Raji (cell line): ENCODE measurements around the gene ZNF621.

Experiments
- POLR2A ChIP-seq: IDR thresholded peaks from 2 replicates; pipeline ENCODE4 v1.6.1; 2011; ENCODE audit warnings: low read depth, low read length, control low read depth; ENCODE audit not compliant: insufficient read depth

The ZNF621 gene

DNA sequence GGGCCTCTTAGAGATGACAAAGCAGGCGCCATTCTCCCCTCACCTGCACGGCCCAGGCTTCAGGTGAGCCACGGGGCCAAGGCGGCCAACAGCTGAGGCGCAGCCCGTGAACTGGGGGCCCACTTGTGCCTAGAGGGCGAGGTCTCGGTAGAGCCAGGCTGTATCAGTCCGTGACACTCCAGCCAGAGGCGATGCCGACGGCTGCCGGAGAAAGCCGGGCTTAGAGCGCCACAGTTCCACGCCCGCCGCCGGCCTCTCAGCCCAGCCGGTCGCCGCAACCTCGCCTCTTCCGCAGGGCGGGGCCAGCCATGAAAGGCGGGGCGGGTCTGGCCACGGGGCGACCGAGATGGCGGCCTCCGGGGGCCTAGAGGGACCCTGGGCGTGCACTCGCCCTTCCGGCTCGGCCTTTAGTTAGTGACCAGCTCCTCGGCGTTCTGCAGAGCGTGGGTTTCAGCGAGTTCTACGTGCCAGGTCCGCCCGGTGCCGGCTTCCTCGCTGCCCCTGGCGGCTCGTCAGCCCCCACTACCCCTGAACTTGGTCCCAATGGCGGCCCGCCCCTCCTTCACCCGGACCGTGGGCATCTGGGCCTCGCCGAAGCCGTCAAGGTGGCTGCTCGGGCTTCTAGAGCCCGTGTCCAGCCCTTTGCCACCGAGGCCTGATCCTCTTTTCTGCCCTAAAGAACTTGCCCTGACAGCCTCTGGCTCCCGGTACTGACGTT is at the start of gene ZNF621:
ZNF621 (plus strand) TSS at position 393 of the 718 bp plus-strand sequence. CDS start 881 bp downstream, outside the sequence.
- peak; percentile 93 for TF ChIP-seq POLR2A

DNA sequence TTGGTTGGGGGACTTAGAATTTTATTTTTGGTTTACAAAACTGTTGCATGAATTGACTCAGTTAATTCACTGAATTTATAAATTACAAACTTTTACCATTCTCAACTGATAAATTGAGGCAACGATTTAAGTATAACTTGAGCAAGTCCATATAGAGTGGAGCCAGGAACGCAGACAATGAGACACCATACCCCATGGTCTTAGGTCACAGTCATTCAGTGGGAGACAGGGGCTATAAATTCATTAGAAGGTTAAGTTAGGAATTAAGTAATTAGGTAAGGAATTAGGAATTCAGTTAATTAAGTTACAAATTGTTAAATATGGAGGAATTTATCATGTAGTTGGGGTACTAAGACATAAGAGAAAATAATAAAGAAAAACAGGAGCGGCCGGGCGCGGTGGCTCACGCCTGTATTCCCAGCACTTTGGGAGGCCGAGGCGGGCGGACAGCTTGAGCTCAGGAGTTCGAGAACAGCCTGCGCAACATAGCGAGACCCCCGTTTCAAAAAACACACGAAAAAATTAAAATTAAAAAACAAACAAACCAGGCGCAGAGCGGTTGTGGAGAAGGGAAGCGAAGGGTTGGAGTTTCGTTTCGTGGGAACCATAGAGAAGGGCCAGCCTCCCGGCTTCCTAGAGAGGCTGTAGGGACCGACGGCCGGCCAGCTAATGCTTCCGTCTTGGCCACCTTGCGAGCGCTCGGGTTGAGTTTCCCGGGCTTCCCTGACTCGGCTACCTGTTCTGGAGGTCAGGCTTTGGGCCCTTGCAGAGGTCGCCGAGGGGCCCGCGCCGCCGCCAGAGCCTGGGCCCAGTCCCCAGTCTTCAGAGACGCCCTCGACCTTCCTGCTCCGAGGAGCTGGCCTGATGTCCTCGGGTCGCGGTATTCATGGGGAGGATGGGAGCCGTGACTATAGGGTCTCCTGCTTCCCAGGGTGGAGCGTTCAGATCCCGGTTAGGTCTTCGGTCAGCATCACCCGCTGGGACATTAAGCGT is 48.0 kb upstream of the ZNF621 start, which contains the start of gene ZNF619:
ZNF619 (plus strand) TSS at position 645 of the 993 bp plus-strand sequence. CDS start 858 bp downstream, outside the sequence.
- peak; percentile 44; the same call in 1 of the 2 replicates for TF ChIP-seq POLR2A

DNA sequence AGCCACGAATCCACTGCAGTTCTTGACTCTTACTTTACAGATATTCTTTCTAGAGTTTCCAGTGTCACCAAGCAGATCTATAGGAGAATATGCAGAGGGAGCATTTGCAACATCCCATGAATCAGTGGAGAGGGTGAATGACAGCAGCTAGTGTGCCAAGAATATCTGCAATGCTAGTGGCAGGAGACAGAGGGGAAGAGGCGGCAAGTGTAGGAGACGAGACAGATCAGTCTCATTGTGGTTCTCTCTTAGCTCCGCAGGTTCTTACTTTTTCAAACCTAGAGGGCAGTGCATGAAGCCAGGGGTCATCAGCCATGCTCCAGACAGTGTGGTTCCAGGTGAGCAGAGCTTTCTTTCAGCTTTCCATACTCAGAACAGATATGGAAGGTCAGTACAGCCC is 47.1 kb upstream of the ZNF621 start:
- TF ChIP-seq POLR2A = no peak

DNA sequence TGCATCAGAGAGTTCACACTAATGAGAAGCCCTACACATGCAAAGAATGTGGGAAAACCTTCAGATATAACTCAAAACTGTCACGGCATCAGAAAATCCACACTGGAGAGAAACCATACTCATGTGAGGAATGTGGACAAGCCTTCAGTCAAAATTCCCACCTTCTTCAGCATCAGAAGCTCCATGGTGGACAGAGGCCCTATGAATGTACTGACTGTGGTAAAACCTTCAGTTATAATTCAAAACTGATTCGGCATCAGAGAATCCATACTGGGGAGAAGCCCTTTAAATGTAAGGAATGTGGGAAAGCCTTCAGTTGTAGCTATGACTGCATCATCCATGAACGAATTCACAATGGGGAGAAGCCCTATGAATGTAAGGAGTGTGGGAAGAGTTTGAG is 37.6 kb upstream of the ZNF621 start:
- TF ChIP-seq POLR2A = no peak

DNA sequence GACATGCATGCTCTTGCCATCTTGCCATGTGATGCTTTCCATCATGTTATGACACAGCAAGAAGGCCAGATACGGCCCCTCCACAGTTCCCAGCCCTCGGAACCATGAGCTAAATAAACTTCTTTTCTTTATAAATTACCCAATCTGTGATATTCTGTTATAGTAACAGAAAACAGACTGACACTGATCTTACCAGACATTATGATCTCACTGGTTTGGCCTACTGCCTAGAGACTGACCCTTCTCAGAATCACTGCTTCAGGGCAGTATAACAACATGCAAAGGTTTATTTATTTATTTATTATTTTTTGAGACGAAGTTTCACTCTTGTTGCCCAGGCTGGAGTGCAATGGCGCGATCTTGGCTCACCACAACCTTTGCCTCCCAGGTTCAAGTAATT is 33.8 kb upstream of the ZNF621 start:
- TF ChIP-seq POLR2A = no peak

DNA sequence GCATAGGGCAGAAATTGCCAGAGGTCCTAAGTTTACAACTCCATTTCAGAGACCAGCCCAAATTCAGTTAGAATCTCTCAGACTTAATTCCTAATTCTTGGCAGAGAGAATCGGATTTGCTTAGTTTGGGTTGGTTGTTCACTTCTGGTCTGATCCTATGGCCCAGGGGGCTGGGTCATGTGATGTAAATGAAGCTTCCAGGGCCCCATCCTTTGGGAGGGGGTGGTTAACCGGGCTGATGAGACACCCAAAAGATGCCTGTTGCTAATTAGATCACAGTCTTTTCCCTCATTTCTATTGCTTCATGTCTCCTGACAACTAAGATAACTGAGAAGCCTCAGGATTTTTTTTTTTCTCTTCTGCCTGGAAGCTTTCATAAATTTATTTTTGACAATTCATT is 30.1 kb upstream of the ZNF621 start:
- no peak for TF ChIP-seq POLR2A

DNA sequence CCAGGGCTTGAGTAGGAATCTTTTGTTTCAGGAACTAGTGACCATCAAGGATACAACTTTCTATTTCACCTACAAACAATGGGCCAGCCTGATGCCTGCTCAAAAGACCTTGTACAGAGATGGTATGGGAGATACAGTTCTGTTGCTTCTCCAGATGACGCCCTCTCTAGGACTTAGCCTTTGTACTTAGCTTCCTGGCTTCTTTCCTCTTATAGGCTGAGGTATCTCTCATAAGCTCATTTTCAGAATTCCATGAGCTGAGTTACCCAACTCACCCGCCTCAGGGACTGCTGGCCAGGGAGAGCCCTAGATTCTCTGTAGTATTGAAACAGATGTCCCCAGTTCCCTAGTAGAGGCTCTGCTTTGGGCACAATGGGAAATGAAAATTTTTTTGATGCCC is 27.5 kb upstream of the ZNF621 start:
- TF ChIP-seq POLR2A = no peak

DNA sequence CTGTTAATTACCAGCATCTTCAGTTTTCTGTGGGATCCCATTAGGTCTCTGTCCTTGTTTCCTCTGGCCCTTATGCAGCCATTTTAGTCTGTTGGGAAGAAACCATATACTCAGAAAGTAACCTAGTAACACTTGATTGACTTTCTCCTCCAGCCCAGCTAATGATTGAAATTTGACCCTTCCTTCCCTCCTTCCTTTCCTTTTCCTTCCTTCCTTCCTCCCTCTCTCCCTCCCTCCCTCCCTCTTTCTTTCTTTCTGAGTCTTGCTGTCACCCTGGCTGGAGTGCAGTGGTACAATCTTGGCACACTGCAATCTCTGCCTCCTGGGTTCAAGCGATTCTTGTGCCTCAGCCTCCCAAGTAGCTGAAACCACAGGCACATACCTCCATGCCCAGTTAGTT is 24.8 kb upstream of the ZNF621 start:
- no peak for TF ChIP-seq POLR2A

DNA sequence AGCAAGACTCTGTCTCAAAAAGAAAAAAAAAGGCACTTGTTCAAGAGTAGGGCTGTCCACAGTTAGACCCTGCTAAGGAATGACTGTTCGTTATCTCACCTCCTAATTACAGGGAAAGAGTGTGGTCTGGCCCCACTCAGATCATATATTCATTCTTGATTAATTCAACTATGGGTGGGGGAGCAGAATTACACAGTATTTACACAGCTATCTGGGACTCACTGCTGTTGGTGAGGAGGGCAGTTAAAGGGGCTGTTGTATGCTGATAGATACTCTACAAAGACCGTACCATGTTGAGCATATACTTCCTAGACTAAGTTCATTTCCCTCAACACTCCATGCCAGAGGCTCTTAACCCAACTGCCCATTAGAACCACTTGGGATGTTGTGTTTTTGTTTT is 22.7 kb upstream of the ZNF621 start:
- TF ChIP-seq POLR2A = no peak

DNA sequence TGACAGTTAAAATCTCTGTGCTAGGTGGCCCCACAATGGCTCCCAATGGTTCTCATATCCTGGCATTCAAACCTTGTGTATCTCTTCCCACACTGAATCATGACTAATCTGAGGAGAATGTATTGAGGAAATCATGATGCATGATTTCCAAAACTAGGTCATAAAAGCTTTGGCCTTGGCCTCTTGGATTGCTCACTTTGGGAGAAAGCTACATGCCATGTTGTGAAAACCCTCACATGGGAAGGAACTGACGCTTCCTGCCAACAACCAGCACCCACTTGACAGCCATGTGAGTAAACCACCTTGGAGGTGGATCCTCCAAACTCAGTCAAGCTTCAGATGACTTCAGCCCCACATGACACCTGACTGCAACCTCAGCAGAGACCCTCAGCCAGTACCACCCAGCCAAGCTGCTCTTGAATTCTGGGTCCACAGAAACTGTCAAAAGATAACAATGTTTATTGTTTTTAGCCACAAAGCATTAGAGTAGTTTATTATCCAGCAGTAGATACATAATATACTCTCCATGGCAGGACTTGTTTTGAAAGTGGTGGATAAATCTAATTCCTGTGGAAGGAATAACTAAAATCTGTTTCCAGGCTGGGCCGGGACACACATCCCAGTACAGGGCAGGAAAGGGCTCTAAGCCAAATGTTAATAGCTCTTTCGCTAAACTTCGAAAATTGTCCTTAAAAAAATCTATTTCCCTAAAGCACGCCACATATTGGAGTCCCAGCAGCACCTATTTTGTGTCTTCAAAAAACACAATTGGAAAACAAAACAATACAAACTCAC is 19.9 kb upstream of the ZNF621 start:
- TF ChIP-seq POLR2A = no peak

DNA sequence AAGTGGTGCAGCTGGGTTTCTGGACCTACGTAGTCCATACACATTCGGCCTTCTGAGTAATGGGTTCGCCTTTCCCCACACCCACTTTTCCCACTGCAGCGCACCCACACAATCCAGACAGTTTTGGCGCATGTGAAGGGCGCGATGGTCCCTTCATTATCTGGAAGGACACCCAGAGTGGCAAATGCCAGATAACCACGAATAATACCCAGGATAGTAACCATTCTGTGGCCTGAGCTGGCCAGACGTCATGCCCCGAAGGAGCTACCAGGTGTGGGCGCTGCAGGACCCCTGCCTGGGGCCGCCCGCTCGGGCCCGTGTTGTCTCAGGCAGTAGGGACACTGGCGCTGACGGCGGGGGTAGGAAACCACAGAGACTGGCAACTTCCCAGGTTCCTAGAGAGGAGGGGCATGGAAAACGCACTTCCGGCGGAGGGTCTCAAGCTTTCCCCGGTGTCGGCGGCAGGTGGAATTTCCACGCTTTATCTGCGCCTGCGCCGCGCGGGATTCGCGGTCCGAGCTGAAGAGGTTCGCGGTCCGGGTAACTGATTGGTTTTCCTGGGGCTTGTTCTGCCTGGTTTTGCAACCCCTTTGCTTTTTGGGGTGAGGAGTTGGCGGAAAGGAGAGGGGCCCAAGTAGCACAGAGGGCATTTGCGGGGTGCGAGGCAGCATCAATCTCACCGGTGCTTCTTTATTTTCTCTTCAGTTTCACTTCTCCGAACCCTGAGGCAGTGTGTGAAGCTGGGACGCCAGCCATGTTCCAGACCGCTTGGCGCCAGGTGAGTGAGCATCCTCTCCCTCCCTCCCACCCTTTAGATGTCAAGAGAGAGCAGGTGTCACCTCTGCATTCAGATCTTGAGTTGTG is 18.9 kb upstream of the ZNF621 start, which contains the start of gene ZNF620:
ZNF620 (plus strand) TSS at position 441 of the 864 bp plus-strand sequence; CDS start at position 755, 314 bp downstream.
- no peak for TF ChIP-seq POLR2A

DNA sequence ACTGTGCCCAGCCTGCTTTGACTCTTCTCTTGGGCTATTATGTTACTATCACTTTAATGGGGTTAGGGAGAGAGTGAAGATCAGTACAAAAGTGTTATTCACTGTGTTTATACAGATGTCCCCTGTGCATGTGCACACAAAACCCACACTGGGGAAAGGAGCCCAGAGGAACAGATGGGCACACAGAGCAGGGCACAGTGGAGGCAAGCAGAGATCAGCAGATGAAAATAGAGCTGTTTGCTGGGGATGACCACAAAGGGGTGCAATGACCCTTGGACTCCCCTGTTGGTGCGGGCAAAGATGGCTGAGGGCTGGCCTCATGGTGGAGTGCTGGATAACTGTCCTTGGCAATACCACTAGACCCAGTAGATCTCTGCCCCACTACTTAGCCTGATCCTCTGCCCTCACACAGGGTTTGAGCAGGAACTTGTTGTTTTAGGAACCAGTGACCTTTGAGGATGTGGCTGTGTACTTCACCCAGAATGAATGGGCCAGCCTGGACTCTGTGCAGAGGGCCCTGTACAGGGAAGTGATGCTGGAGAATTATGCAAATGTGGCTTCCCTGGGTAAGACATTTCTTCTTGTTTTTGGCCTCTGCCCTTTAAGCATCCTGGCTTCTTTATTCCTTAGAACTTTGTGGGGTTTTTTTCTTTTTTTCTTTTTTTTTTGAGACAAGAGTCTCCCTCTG is 13.6 kb upstream of the ZNF621 start:
- TF ChIP-seq POLR2A = no peak

DNA sequence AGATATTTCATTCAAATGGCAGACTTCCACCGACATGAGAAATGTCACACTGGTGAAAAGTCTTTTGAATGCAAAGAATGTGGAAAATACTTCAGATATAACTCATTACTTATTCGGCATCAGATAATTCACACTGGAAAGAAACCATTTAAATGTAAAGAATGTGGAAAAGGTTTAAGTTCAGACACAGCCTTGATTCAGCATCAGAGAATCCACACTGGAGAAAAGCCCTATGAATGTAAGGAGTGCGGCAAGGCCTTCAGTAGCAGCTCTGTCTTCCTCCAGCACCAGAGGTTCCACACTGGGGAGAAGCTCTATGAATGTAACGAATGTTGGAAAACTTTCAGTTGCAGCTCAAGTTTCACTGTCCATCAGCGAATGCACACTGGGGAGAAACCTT is 8.6 kb upstream of the ZNF621 start:
- no peak for TF ChIP-seq POLR2A
